GM23248 (cell line): Measurements from ENCODE around the gene RGL1.

Source experiments
- EZH2 ChIP-seq: fragments of 200-600 bp; sonication (generic); IDR thresholded peaks from 2 replicates; pipeline ENCODE4 v1.6.1; 2018; ENCODE audit warnings: antibody characterized with exemption, mild to moderate bottlenecking; ENCODE audit not compliant: insufficient read depth, poor library complexity, severe bottlenecking
- EZH2phosphoT487 ChIP-seq: fragments of 200-600 bp; sonication (generic); IDR thresholded peaks from 2 replicates; pipeline ENCODE4 v1.6.1; 2018; ENCODE audit warnings: antibody characterized with exemption, moderate library complexity, mild to moderate bottlenecking, low read depth; ENCODE audit not compliant: insufficient read depth

DNA sequence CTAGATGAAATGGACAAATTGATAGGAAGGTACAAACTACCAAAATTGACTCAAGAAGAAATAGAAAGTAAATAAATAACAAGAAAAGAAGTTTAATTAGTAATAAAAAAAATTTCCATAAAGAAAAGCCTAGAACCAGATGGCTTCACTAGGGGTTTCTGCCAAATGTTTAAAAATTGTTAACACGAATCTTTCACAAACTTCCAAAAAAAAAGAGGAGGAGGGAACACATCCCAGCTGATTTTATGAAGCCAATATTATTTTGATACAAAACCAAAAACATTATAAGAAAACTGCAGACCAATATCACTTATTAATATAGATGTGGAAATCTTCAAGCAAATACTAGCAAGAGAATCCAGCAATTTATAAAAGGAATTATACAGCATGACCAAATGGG is 143.1 kb downstream of the RGL1 start:
- TF ChIP-seq EZH2phosphoT487, result no peak
- no peak for TF ChIP-seq EZH2
